ENCODE data around the gene HPN.

The HPN gene

GRCh38 chr19:35062942-35063341 is 21.4 kb downstream of the HPN start:
- DNase-seq (ENCODE audit: low spot score), result no peak

- no peak for DNase-seq (ENCODE audit: low spot score)
Measured at GRCh38 chr19:35063940-35064818, 22.7 kb downstream of the HPN start.

DNA sequence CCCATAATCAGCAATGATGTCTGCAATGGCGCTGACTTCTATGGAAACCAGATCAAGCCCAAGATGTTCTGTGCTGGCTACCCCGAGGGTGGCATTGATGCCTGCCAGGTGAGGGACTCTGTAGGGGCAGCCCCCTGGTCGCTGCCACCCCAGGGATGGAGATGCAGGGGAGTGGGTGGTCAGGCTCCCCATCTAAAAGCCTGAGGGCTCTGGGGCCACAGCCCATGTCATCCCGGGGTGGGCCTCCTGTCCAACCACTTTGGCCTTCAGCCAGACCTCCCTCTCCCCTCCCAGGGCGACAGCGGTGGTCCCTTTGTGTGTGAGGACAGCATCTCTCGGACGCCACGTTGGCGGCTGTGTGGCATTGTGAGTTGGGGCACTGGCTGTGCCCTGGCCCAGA is 24.1 kb downstream of the HPN start:
- DNase-seq (ENCODE audit: low spot score), result no peak

GRCh38 chr19:35066121-35066520 is 24.6 kb downstream of the HPN start:
- no peak for DNase-seq (ENCODE audit: low spot score)

DNA sequence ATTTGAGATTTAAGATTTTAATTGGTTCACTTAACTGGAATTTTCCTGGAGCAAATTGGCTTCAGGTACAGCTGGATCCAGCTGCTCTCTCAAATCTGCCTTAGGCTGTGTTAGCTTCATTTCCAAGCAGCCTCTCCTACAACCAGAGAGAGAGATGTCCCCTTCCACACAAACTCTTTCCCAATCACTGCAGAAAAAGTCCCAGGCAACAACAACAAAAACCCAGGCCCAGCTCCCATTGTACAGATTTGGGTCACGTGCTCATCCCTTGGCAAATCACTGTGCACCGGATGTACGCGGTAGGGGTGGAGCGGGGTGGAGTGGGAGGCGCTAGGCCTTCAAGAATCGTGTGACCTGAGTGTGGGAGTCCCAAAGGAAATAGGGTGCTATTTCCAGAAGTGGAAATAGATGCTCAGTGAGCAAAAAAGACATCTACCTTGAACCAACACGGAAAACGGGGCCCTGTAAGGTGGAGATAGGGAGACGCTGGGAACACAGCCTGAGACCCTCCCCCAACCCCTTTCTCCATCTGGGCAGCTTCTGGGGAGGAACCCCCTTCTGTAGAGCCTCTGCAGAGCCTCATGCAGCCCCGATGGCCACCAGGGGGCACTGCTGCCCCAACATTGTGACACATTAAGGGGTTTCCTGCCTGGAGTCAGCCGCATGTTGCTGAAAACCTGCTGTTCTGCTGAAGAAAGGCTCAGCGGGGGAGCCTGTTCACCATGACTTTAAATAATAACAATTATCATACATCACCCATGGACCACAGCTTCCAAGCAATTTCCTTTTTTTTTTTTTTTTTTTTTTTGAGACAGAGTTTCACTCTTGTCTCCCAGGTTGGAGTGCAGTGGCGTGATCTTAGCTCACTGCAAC is 25.4 kb downstream of the HPN start:
- DNase-seq (ENCODE audit: low spot score), result peak; percentile 89

DNA sequence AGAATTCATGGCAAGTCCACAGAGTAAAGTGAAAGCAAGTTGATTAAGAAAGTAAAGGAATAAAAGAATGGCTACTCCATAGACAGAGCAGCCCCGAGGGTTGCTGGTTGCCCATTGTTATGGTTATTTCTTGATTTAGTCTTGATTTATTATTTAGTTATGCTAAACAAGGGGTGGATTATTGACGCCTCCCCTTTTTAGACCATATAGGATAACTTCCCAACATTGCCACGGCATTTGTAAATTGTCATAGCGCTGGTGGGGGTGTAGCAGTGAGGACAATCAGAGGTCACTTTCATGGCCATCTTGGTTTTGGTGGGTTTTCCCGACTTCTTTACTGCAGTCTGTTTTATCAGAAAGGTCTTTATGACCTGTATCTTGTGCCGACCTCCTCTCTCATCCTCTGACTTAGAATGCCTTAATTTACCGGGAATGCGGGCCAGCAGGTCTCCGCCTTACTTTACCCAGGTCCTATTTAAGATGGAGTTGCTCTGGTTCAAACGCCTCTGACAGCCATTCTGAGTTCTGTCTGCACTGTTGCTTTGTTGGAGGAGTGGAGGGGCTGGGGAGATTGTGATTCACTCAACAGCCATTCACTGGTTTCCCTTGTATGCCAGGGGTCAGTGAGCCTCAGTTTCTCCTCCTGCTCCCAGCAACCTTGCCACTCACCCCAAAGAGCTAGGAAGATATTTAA is 27.6 kb downstream of the HPN start:
- no peak for DNase-seq (ENCODE audit: low spot score)

DNA sequence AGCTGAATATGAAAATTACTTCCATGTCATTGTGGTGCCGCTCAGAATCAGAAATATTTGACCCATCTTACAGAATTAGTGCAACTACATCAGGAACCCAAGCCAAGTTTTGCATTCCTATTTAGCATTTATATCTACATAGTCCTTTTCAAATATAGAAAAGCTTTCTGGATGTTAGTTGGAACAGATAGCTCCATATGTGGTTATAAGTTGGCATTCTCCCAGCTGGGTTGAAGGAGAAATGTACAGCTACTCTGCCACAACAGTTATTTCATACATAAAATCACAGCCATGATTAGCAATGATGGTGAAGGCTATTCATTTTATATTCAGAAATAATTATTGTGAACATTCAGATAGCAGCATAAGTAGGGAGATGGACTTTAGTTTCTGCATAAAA is 28.2 kb downstream of the HPN start:
- no peak for DNase-seq (ENCODE audit: low spot score)

- DNase-seq (ENCODE audit: low spot score), result no peak
Measured at GRCh38 chr19:35070471-35070870, 28.9 kb downstream of the HPN start.

DNA sequence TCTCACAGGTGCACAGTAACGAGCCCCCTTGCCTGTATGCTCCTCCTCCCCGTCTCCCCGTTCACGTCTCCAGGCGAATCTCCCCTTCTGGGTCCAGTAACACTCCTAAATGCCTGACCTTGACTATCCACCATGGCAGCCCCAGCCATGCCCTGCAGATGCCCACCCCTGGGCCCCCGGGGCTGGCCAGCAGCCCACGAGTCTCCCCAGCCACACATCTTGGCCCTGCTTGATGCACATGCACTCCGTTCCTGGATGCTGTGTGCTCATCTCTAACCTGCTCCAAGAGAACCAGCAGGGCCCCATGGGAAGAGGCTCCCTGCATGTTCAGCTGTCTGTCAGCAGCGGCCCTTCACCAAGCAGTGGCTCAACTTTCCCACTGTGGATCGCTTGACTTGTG is 32.0 kb downstream of the HPN start:
- no peak for DNase-seq (ENCODE audit: low spot score)

GRCh38 chr19:35073941-35074340 is 32.4 kb downstream of the HPN start:
- DNase-seq (ENCODE audit: low spot score), result no peak

DNA sequence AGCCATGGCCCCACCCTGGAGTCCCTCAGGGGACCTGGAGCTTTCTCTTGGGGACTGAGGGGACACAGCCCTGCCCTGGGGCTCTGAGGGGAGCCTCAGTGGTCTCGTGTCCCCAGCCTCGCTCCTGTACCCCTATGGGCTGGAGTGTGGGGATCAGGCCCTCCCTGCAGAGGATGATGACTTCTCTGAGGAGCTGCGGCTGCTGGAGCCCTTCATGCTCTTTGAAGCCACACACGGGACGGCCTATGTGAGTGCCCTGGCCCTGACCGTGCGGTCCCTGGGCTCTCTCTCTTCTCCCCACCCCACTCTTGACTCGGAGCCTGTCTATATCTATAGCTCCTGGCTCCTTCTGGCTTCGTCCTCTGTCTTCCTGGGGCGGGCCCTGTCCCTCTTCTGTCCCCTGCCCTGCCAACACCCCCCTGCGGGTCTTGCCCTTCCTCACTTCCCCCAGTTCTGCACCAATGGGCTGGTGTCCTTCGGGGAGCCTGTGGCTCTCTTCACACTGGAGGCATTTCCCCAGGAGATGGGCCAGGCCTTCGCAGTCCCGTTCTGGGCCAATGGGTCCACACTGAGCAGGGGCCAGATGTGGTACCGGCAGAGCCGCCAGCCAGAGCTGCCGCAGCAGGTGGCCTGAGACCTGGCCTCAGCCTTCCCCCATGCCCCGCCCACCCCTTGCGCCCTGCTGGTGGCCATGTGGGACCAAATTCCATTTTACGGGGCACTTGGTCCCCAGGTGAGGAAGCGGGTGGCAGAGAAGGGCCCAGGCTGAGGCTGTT is 33.1 kb downstream of the HPN start:
- DNase-seq (ENCODE audit: low spot score), result no peak

GRCh38 chr19:35075202-35076025 is 33.9 kb downstream of the HPN start:
- DNase-seq (ENCODE audit: low spot score), result no peak

GRCh38 chr19:35076026-35076370 is 34.5 kb downstream of the HPN start:
- DNase-seq (ENCODE audit: low spot score), result no peak

DNA sequence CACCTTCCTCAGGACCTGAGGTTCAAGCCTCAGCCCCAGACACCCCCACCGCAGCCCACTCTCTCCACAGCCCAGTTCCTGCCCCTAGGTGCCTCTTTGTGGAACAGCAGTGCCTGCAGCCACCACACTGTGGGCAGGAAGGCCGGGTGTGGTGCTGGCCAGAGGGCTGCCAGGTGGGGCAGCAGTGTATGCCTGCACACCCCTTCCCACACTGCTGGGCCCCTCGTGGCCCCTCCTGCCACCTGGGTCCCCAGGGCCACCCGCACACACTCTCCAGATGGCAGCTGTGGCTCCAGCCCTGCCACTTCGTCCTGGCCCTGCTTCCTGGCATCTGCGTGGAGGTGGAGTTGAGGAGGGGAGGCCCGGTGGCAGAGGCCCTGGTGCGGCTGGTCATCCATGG is 35.1 kb downstream of the HPN start:
- no peak for DNase-seq (ENCODE audit: low spot score)

DNA sequence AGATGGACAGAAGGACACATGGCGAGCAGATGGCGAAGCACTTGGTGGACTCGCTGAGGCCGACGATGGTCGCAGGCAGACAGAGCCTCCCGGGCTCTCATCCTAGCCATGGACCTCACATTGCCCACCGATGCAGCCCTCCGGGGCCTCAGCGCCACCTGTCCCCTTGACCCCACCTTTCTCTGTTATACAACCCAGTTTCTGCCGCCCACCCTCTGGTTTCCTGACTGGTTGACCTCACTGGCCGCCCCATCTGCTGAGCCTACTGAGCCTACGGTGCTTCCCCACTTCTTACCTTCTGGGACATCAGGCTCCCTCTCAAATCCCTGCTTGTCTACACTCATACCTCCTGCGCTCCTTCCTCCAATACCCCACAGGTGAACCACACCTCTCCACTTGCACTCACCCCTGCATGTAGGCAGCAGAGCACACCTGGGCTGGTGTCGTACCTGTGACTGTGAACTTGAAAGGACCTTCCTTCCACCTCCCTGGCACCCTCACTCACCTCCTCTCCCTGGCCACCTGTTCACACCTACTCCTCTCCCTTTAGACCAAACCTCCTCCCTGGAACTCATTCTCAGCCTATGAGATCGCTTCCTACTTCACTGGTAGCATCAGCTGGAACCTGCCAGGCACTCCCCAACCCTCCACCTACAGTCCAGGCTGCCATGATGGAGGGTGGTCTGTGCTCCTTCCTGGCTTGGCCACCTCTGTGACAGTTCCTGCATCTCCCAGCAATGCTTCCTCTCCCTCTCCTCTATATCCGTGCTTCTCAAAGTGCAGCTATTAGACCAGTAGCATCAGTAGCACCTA is 36.1 kb downstream of the HPN start:
- no peak for DNase-seq (ENCODE audit: low spot score)

DNA sequence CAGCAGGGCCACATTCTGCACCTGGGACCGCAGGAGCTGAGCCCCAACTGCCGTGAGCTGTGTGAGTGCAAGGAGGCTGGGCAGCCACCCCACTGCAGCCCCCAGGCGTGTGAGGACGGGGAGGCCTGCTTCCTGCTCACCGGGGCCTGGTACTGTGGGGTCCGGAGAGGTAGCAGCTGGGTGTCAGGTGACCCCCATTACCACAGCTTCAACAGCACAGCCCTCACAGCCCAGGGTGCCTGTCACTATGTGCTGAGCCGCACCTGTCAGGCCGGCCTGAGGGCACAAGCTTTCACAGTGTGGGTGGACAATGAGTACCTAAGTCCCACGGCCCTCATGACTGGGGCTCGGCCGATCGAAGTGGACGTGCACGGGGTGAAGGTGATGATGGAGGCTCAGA is 38.3 kb downstream of the HPN start:
- DNase-seq (ENCODE audit: low spot score), result no peak

DNA sequence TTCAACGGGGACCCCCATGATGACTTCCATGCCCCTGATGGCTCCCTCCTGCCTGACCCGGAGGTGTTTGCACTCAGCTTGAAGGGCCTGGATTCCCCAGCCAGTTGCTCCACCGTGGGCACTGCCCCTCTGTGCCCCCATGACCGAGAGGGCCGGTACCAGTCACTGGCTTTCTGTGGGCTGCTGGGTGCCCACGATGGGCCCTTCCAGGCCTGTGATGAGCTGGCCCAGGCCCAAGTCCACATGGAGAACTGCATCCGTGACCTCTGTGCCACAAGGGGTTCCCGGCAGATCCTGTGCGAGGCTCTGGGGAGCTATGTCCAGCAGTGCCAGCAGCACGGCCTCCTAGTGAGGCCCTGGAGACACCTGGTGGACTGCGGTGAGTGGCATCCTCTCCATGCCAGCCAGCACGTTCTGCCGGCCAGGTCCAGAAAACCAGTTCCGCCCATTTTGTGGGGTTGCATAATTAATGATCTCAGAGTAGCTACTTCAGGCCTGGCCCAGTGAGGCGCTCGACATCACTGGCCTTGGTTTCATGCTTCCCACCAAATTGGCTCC is 39.2 kb downstream of the HPN start:
- no peak for DNase-seq (ENCODE audit: low spot score)

- DNase-seq (ENCODE audit: low spot score), result no peak
Measured at GRCh38 chr19:35081201-35081600, 39.7 kb downstream of the HPN start.

- DNase-seq (ENCODE audit: low spot score), result no peak
Measured at GRCh38 chr19:35083691-35084508, 42.4 kb downstream of the HPN start.

All from pons (tissue), 1 donor.